Heart right ventricle (tissue), 16 donors: ENCODE data around the gene MTA1. TPM values are rescaled to one million over a fixed set of nuclear protein-coding genes. Genes with fewer than 3 reads are reported as not detected.

Experiments
- ATAC-seq, 8 donors: fragments of 200-7000 bp; cut with Tn5 transposase; one replicate each; pipeline ENCODE4 v1.9.1; 2020; ENCODE audit warnings: mild to moderate bottlenecking in 8 of 8, moderate library complexity in 8 of 8, moderate number of reproducible peaks in 1 of 8
- DNase-seq, 2 donors: peaks; one replicate each; pipeline ENCODE4 v3.0.0-alpha.2; 2020
- H3K27ac ChIP-seq, 10 donors: fragments of 200-600 bp; sonication (generic) in 2 of 10; one replicate each; pipeline versions ENCODE4 v1.5.0 to v1.8.0; 2020 to 2022; ENCODE audit warnings: mild to moderate bottlenecking in 3 of 10
- H3K27me3 ChIP-seq, 7 donors: fragments of 200-600 bp; one replicate each; pipeline ENCODE4 v1.8.0; 2021 to 2022; ENCODE audit warnings: mild to moderate bottlenecking in 2 of 7
- H3K36me3 ChIP-seq, 9 donors: fragments of 200-600 bp; sonication (generic) in 1 of 9; one replicate each; pipeline versions ENCODE4 v1.5.0 to v1.8.0; 2020 to 2022; ENCODE audit warnings: mild to moderate bottlenecking in 2 of 9
- H3K4me1 ChIP-seq, 9 donors: fragments of 200-600 bp; sonication (generic) in 1 of 9; one replicate each; pipeline versions ENCODE4 v1.5.0 to v1.8.0; 2020 to 2022; ENCODE audit warnings: mild to moderate bottlenecking in 4 of 9
- H3K4me3 ChIP-seq, 10 donors: fragments of 200-600 bp; sonication (generic) in 2 of 10; one replicate each; pipeline versions ENCODE4 v1.5.0 to v1.8.0; 2020 to 2022; ENCODE audit warnings: mild to moderate bottlenecking in 7 of 10, moderate library complexity in 2 of 10
- H3K9me3 ChIP-seq, 11 donors: fragments of 200-600 bp in 10 of 11; sonication (generic) in 2 of 11; one replicate each; pipeline versions ENCODE4 v1.5.0 to v1.8.0; 2013 to 2022; ENCODE audit warnings: mild to moderate bottlenecking in 2 of 11, control low read depth in 1 of 11, moderate library complexity in 1 of 11
- WGBS, 2 donors: extraction: QIAGEN DNeasy Blood & Tissue Kit; methylation state at CpG; one replicate each; pipeline ENCODE4 v1.1.7; 2013; ENCODE audit warnings: inconsistent platforms in 1 of 2; 5-methylcytosine and 5-hydroxymethylcytosine counted together
- intact Hi-C, 10 donors: fragments of 100-400 bp; cut with DNase I; formaldehyde crosslinking; loops; one replicate each; pipeline versions ENCODE4 v1.11.1 to v1.14.2; 2022
- polyA plus RNA-seq, 2 donors: library from polyadenylated mRNA; stranded (reverse); fragments of 200-250 nt; gene quantifications; one replicate each; pipeline ENCODE4 v1.2.3, GENCODE V29; 2013
- total RNA-seq, 10 donors: library from RNA; stranded (reverse); fragmentation: NEBNext Ultra II Directional in 3 of 10; extraction: Animal tissue kit (Norgen Biotek cat#: 25700) in 3 of 10; gene quantifications; one replicate each; pipeline versions ENCODE4 v1.2.1 to v1.2.4, GENCODE V29; 2021 to 2023
- TF ChIP-seq, protein P1 (sequence below), 9 donors: fragments of 200-600 bp; sonication (generic) in 2 of 9; IDR thresholded peaks; one replicate each; pipeline versions ENCODE4 v1.5.0 to v1.8.0; 2021 to 2022; ENCODE audit warnings: antibody characterized with exemption in 9 of 9, mild to moderate bottlenecking in 5 of 9, moderate library complexity in 1 of 9
- donor health status: Arrhythmogenic right ventricular cardiomyopathy.
- donor health status: ischemic (EF 13 %, LVEDD 7.1; RV severe dilation, severe dysfunction).
- donor health status: healthy with polysubstance abuse.
- donor health status: DM: no; HTN: yes; CAD: no.
- donor health status: DM: no; HTN: no; CAD: no.
- donor health status: ischemic (EF 25% LVEDD 6.9; RV normal size, moderate dysfunction).
- donor health status: ischemic (EF 25% LVEDD 5.7; RV mildly dilated, moderate dysfunction).
- donor health status: healthy.
- donor health status: DM: yes; HTN: yes; CAD: no.
- donor health status: Ischemic cardiomyopathy.
- donor health status: ischemic (EF 35%, LVEDD 5.7; RV mildly dilated, moderate dysfunction).
- donor health status: nonischemic (EF 11% LVEDD 7.7; RV severe dilation, severe dysfunction).
- donor health status: DM: yes; HTN: yes; CAD: no.
- donor health status: PGD.
- donor health status: ischemic (EF 29% LVEDD 5.4; RV normal size, mild dysfunction).
- donor health status: nonischemic (EF 23%, LVEDD 6.1; RV moderate dilation, normal function).

The MTA1 gene
- total and polyA plus RNA-seq, 12 donors: 94.4 to 250 (median 133) TPM

DNA sequence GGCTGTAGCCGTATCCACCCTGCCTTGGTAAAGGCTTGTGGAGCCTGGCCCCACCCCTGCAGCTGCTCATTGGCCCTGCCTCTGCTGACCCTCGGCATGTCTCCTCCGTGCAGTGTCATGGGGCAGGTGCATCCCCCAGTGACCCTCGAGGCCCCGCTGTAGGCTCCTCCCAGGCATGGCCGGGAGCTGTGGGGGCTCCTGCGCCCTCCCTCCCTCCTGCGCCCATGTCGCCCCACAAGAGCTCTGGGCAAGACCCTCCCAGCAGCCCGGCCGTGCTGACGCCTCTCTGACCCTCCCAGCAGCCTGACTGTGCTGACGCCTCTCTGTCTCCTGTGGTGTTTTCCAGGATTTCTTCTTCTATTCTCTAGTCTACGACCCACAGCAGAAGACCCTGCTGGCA lies 34.2 kb downstream of the MTA1 start:
- Histone ChIP-seq H3K36me3 (peaks cover 0 to 92% (median 27%) of the 10 kb centered on the region in 9 donors), H3K4me3 (no peak overlapping the region), H3K9me3 (no peaks in the 10 kb centered on the region), H3K27ac (no peak overlapping the region), H3K4me1 (peaks cover 4 to 17% (median 7%) of the 10 kb centered on the region in 9 donors), H3K27me3 (no peaks in the 10 kb centered on the region)
- intact Hi-C loops: no loop called here
- 93% methylated on average over 14 of the region's 14 CpGs for WGBS, 2 donors
- ATAC-seq (no peak), DNase-seq (peak in 1 of 2 donors; percentile 18)
- TF ChIP-seq, protein P1, sequence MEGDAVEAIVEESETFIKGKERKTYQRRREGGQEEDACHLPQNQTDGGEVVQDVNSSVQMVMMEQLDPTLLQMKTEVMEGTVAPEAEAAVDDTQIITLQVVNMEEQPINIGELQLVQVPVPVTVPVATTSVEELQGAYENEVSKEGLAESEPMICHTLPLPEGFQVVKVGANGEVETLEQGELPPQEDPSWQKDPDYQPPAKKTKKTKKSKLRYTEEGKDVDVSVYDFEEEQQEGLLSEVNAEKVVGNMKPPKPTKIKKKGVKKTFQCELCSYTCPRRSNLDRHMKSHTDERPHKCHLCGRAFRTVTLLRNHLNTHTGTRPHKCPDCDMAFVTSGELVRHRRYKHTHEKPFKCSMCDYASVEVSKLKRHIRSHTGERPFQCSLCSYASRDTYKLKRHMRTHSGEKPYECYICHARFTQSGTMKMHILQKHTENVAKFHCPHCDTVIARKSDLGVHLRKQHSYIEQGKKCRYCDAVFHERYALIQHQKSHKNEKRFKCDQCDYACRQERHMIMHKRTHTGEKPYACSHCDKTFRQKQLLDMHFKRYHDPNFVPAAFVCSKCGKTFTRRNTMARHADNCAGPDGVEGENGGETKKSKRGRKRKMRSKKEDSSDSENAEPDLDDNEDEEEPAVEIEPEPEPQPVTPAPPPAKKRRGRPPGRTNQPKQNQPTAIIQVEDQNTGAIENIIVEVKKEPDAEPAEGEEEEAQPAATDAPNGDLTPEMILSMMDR (IDR thresholded peaks at IDR 0.05): no peak

DNA sequence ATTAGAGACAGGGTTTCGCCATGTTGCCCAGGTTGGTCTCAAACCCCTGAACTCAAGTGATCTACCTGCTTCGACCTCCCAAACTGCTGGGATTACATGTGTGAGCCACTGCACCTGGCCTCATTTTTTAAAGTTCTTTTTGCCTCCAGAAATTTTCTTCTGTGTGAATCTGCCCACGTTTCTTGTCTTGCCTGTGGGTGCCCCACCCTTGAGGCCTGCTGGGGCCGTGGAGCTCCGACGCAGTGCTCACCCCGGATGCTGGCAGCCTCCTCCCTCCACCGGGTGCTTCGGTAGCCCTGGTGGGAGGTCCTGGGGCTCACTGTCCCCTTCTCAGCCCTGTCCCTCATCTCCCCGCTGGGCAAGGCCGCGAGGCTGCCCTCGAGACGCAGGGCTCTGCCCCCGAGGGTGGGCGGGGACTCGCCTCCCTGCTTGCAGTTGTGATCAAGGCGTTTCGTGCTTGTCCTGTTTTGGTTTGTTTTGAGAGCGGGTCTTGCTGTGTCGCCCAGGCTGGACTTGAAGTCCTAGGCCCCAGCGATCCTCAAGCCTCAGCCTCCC lies 35.5 kb downstream of the MTA1 start:
- H3K4me1 ChIP-seq: peaks cover 0 to 4% (median 0%) of the 10 kb centered on the region in 9 donors
- H3K9me3 ChIP-seq: no peaks in the 10 kb centered on the region
- TF ChIP-seq, protein P1 (IDR thresholded peaks at IDR 0.05): no peak
- H3K4me3 ChIP-seq: no peak overlapping the region
- 92 to 93% methylated on average over 22 of the region's 22 CpGs for WGBS, 2 donors
- H3K36me3 ChIP-seq: peaks cover 0 to 84% (median 27%) of the 10 kb centered on the region in 9 donors
- no peaks in the 10 kb centered on the region for H3K27me3 ChIP-seq
- intact Hi-C loops: no loop called here
- ATAC-seq: no peak
- DNase-seq: peak in 1 of 2 donors; percentile 9
- no peak overlapping the region for H3K27ac ChIP-seq

DNA sequence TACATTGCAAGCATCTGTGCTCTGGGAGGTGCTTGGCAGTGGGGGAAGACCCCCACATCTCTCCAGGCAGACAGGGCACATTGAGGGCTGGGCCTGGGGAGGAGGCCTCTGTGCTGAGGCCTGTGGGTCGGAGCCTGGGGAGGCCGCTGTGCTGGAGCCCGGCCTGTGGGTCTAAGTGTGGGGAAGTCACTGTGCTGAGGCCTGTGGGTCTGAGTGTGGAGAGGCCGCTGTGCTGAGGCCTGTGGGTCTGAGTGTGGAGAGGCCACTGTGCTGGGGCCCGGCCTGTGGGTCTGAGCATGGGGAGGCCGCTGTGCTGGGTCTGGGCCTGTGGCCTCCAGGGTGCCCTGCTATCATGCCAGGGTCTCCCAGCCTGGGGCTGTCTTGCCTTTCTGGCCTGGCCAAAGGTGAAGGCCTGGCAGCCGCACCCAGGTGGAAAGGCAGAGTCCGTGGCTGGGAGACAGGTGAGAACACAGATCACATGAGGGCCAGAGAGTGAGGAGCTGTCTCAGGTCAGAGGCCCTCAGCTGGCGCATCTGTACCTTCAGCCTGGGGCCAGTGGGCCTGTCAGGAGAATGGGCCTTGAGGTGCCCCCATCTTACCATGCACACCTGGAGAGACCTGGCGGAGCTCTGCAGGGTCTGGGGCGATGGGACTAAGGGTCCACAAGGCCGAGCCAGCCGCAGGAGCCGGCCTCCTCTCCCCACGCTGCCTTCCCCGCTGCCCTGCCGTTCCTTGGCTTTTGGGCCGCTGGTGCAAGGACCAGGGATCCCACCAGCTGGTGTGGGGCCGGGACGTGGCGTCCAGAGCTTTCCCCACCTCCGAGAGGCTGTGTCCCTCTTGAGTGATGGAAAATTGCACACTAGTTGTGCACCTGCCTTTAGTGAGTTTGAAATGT lies 36.4 kb downstream of the MTA1 start:
- ATAC-seq (peak in 2 of 8 donors; percentile 6), DNase-seq (peak in 1 of 2 donors; percentile 16)
- Histone ChIP-seq H3K36me3 (peaks cover 0 to 84% (median 22%) of the 10 kb centered on the region in 9 donors), H3K4me3 (no peak overlapping the region), H3K9me3 (no peaks in the 10 kb centered on the region), H3K27ac (no peak overlapping the region), H3K27me3 (no peaks in the 10 kb centered on the region), H3K4me1 (peaks cover 0 to 3% (median 0%) of the 10 kb centered on the region in 9 donors)
- intact Hi-C loops: no loop called here
- 91 to 92% methylated on average over 21 to 22 of the region's 22 CpGs for WGBS, 2 donors
- TF ChIP-seq, protein P1 (IDR thresholded peaks at IDR 0.05): no peak

DNA sequence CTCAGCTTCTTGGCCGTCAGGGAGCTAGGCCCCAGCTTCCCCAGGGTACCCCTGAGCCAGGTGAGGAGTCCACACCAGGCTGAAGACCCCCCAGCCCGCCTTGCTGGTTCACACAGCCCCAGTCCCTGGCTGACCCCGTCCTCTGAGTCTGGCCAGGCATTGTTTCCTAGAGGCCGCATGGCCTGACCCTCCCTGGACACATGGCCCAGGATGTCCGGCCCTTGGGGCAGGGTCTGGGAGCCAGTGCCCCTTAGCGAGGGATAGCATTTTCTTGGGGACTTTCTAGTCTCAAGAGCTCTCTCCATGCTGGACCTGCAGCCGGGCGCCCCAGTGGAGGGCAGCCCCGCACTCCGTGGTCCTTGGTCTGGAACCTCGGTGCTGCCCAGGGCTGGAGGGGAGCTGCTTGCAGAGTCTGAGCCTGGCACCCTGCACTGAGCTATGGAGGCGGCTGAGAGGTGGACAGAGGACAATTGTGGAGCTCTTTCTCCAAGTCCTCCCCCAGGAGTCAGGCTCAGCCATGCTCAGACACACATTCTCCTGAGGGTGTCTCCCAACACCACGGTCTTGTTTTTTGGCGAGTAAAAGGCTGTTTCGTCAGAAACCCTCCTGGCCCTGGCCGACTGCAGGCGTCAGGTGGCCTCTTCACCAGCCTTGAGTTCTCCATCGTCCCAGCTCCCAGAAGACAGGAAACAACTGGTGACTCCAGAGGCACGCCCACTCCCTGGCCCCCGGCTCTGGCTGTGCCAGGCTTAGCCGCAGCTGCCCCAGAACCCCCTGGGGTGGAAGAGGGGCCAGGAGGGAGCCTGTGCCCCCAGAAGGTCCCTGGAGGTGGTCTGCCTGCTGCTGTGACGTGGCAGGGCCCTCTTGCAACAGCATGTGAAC lies 37.4 kb downstream of the MTA1 start:
- Histone ChIP-seq H3K9me3 (no peaks in the 10 kb centered on the region), H3K4me1 (peaks cover 0 to 3% (median 0%) of the 10 kb centered on the region in 9 donors), H3K36me3 (peaks cover 0 to 87% (median 28%) of the 10 kb centered on the region in 9 donors), H3K27ac (no peak overlapping the region), H3K4me3 (no peak overlapping the region), H3K27me3 (no peaks in the 10 kb centered on the region)
- peak in 3 of 8 donors; percentile 3 to 29 (median 23) for ATAC-seq
- intact Hi-C loops: no loop called here
- TF ChIP-seq, protein P1 (IDR thresholded peaks at IDR 0.05): no peak
- peak in 1 of 2 donors; percentile 13 for DNase-seq
- WGBS, 2 donors: 81 to 84% methylated on average over 22 of the region's 22 CpGs
